HCT116 (cell line): ENCODE results near the gene OPCML.

Source experiments
- EZH2phosphoT487 ChIP-seq: fragments of 200-600 bp; IDR thresholded peaks from 2 replicates; pipeline ENCODE4 v1.6.1; 2018; ENCODE audit warnings: antibody characterized with exemption, borderline replicate concordance
- SRF ChIP-seq: IDR thresholded peaks from 2 replicates; pipeline ENCODE4 v1.6.1; 2012; ENCODE audit warnings: low read depth

GRCh38 chr11:132999031-132999430 lies 533.3 kb downstream of the OPCML start:
- TF ChIP-seq EZH2phosphoT487 = no peak
- no peak for TF ChIP-seq SRF
